Heart right ventricle (tissue), 16 donors: Measurements from ENCODE around the gene TCF12. TPM values are rescaled to one million over a fixed set of nuclear protein-coding genes. Genes with fewer than 3 reads are reported as not detected.

Experiments used
- ATAC-seq, 8 donors: fragments of 200-7000 bp; cut with Tn5 transposase; one replicate each; pipeline ENCODE4 v1.9.1; 2020; ENCODE audit warnings: mild to moderate bottlenecking in 8 of 8, moderate library complexity in 8 of 8, moderate number of reproducible peaks in 1 of 8
- DNase-seq, 2 donors: peaks; one replicate each; pipeline ENCODE4 v3.0.0-alpha.2; 2020
- H3K27ac ChIP-seq, 10 donors: fragments of 200-600 bp; sonication (generic) in 2 of 10; one replicate each; pipeline versions ENCODE4 v1.5.0 to v1.8.0; 2020 to 2022; ENCODE audit warnings: mild to moderate bottlenecking in 3 of 10
- H3K27me3 ChIP-seq, 7 donors: fragments of 200-600 bp; one replicate each; pipeline ENCODE4 v1.8.0; 2021 to 2022; ENCODE audit warnings: mild to moderate bottlenecking in 2 of 7
- H3K36me3 ChIP-seq, 9 donors: fragments of 200-600 bp; sonication (generic) in 1 of 9; one replicate each; pipeline versions ENCODE4 v1.5.0 to v1.8.0; 2020 to 2022; ENCODE audit warnings: mild to moderate bottlenecking in 2 of 9
- H3K4me1 ChIP-seq, 9 donors: fragments of 200-600 bp; sonication (generic) in 1 of 9; one replicate each; pipeline versions ENCODE4 v1.5.0 to v1.8.0; 2020 to 2022; ENCODE audit warnings: mild to moderate bottlenecking in 4 of 9
- H3K4me3 ChIP-seq, 10 donors: fragments of 200-600 bp; sonication (generic) in 2 of 10; one replicate each; pipeline versions ENCODE4 v1.5.0 to v1.8.0; 2020 to 2022; ENCODE audit warnings: mild to moderate bottlenecking in 7 of 10, moderate library complexity in 2 of 10
- H3K9me3 ChIP-seq, 11 donors: fragments of 200-600 bp in 10 of 11; sonication (generic) in 2 of 11; one replicate each; pipeline versions ENCODE4 v1.5.0 to v1.8.0; 2013 to 2022; ENCODE audit warnings: mild to moderate bottlenecking in 2 of 11, control low read depth in 1 of 11, moderate library complexity in 1 of 11
- CTCF ChIP-seq, 9 donors: fragments of 200-600 bp; sonication (generic) in 2 of 9; IDR thresholded peaks; one replicate each; pipeline versions ENCODE4 v1.5.0 to v1.8.0; 2021 to 2022; ENCODE audit warnings: antibody characterized with exemption in 9 of 9, mild to moderate bottlenecking in 5 of 9, moderate library complexity in 1 of 9
- whole genome bisulfite sequencing, 2 donors: extraction: QIAGEN DNeasy Blood & Tissue Kit; methylation state at CpG; one replicate each; pipeline ENCODE4 v1.1.7; 2013; ENCODE audit warnings: inconsistent platforms in 1 of 2; 5-methylcytosine and 5-hydroxymethylcytosine counted together
- intact Hi-C, 10 donors: fragments of 100-400 bp; cut with DNase I; formaldehyde crosslinking; loops; one replicate each; pipeline versions ENCODE4 v1.11.1 to v1.14.2; 2022
- polyA plus RNA-seq, 2 donors: library from polyadenylated mRNA; stranded (reverse); fragments of 200-250 nt; gene quantifications; one replicate each; pipeline ENCODE4 v1.2.3, GENCODE V29; 2013
- total RNA-seq, 10 donors: library from RNA; stranded (reverse); fragmentation: NEBNext Ultra II Directional in 3 of 10; extraction: Animal tissue kit (Norgen Biotek cat#: 25700) in 3 of 10; gene quantifications; one replicate each; pipeline versions ENCODE4 v1.2.1 to v1.2.4, GENCODE V29; 2021 to 2023
- donor health status: Arrhythmogenic right ventricular cardiomyopathy.
- donor health status: ischemic (EF 13 %, LVEDD 7.1; RV severe dilation, severe dysfunction).
- donor health status: healthy with polysubstance abuse.
- donor health status: DM: no; HTN: yes; CAD: no.
- donor health status: DM: no; HTN: no; CAD: no.
- donor health status: ischemic (EF 25% LVEDD 6.9; RV normal size, moderate dysfunction).
- donor health status: ischemic (EF 25% LVEDD 5.7; RV mildly dilated, moderate dysfunction).
- donor health status: healthy.
- donor health status: DM: yes; HTN: yes; CAD: no.
- donor health status: Ischemic cardiomyopathy.
- donor health status: ischemic (EF 35%, LVEDD 5.7; RV mildly dilated, moderate dysfunction).
- donor health status: nonischemic (EF 11% LVEDD 7.7; RV severe dilation, severe dysfunction).
- donor health status: DM: yes; HTN: yes; CAD: no.
- donor health status: PGD.
- donor health status: ischemic (EF 29% LVEDD 5.4; RV normal size, mild dysfunction).
- donor health status: nonischemic (EF 23%, LVEDD 6.1; RV moderate dilation, normal function).

Gene TCF12
- total and polyA plus RNA-seq, 12 donors: 8.7 to 55.7 (median 38.4) TPM

DNA sequence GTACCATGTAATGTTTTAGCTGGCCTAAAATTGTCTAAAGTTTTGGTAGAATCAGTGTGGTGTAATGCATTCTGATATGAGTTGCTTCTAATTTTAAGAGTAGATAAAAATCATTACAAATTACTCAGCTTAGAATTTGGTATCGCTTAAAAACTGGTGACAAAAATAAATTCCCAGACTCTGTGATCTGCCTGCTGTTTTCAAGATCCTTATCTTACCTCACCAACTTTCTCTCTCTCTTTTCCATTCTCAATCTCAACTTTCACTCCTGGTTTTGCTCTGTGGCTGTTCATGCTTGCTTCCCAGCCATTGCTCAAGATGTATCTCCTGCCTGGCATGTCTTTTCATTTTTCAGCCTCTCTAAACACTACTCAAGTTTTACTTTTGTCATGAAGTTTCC lies 45.7 kb downstream of the TCF12 start:
- ATAC-seq (peak in 1 of 8 donors; percentile 37), DNase-seq (no peak)
- no peak overlapping the region for H3K27ac ChIP-seq
- H3K27me3 ChIP-seq: no peaks in the 10 kb centered on the region
- H3K9me3 ChIP-seq: no peaks in the 10 kb centered on the region
- no peak for TF ChIP-seq CTCF (IDR thresholded peaks at IDR 0.05)
- intact Hi-C loops: no loop called here
- no peak overlapping the region for H3K4me3 ChIP-seq
- 32 to 50% methylated on average over 1 of the region's 1 CpG for WGBS, 2 donors
- peaks cover 0 to 70% (median 44%) of the 10 kb centered on the region in 9 donors for H3K4me1 ChIP-seq
- no peaks in the 10 kb centered on the region for H3K36me3 ChIP-seq

- Histone ChIP-seq H3K9me3 (no peaks in the 10 kb centered on the region), H3K36me3 (no peaks in the 10 kb centered on the region), H3K4me1 (peaks cover 0 to 72% (median 41%) of the 10 kb centered on the region in 9 donors), H3K27ac (no peak overlapping the region), H3K4me3 (no peak overlapping the region), H3K27me3 (no peaks in the 10 kb centered on the region)
- 80 to 89% methylated on average over 1 of the region's 1 CpG for WGBS, 2 donors
- no peak for TF ChIP-seq CTCF (IDR thresholded peaks at IDR 0.05)
- intact Hi-C loops: no loop called here
- DNase-seq (no peak), ATAC-seq (no peak)
These were observed 47.0 kb downstream of the TCF12 start for GRCh38 chr15:56965231-56966013.

DNA sequence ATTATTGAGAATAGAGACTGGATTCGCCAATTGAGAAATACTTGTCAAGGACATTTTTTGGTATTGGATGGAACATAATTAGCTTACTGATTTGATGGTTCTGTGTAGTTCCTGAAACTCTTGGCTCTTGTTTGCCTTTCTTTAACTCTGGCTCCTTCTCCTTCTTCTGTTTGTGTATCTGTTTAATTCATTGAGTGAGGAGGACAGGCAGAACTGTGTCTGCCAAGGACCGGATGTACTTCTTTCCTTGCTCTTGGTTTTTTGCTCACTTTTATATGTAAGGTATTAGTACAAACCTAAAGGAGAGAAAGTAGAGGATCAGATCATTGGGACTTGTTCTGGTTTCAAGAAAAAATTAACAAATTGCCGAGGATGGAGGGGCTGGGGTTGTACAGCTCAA lies 48.9 kb downstream of the TCF12 start:
- Histone ChIP-seq H3K4me1 (peaks cover 0 to 91% (median 53%) of the 10 kb centered on the region in 9 donors), H3K36me3 (no peaks in the 10 kb centered on the region), H3K9me3 (no peaks in the 10 kb centered on the region), H3K27ac (no peak overlapping the region), H3K27me3 (no peaks in the 10 kb centered on the region), H3K4me3 (no peak overlapping the region)
- DNase-seq (no peak), ATAC-seq (no peak)
- 83 to 85% methylated on average over 3 of the region's 3 CpGs for WGBS, 2 donors
- intact Hi-C loops: no loop called here
- no peak for TF ChIP-seq CTCF (IDR thresholded peaks at IDR 0.05)

GRCh38 chr15:56968256-56968655 lies 49.8 kb downstream of the TCF12 start:
- no peaks in the 10 kb centered on the region for H3K27me3 ChIP-seq
- DNase-seq (no peak), ATAC-seq (no peak)
- TF ChIP-seq CTCF (IDR thresholded peaks at IDR 0.05): no peak
- peaks cover 0 to 91% (median 52%) of the 10 kb centered on the region in 9 donors for H3K4me1 ChIP-seq
- no peaks in the 10 kb centered on the region for H3K36me3 ChIP-seq
- no peak overlapping the region for H3K27ac ChIP-seq
- intact Hi-C loops: no loop called here
- no peaks in the 10 kb centered on the region for H3K9me3 ChIP-seq
- H3K4me3 ChIP-seq: no peak overlapping the region
